Esophagus squamous epithelium (tissue), 4 donors: ENCODE data around the gene SEC61G.

ENCODE experiments used
- POLR2A ChIP-seq, 4 donors: fragments of 450-650 bp; IDR thresholded peaks; one replicate each; pipeline ENCODE4 v1.6.1; 2017; ENCODE audit warnings: antibody characterized with exemption in 4 of 4, mild to moderate bottlenecking in 4 of 4, moderate library complexity in 3 of 4
- TF ChIP-seq, protein P1 (sequence below), 6 experiments: fragments of 450-650 bp in 4 of 6; fragments of 200-600 bp in 2 of 6; sonication (generic) in 2 of 6; IDR thresholded peaks; one replicate each; pipeline ENCODE4 v1.5.1; 2016 to 2019; ENCODE audit warnings: antibody characterized with exemption in 6 of 6, mild to moderate bottlenecking in 4 of 6, moderate library complexity in 4 of 6

DNA sequence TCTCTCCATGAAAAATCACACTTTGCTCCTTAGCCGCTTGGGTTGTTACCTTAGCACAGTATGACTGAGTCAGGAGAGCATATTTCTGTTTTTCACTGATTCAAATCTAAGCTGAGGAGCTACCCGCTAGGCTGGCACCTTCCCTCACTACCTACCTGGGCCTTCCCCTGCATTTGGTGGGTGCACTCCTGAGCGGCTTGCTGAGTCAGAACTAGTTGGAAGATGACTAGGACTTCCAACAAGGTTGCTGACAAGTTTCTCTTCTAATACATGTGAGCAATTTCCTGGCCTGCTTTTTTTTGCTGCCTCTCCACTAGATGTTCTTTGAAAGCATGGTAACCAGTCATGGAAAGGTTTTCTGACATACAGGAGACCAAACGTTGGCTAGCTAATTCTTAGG lies 43.8 kb upstream of the SEC61G start:
- TF ChIP-seq, protein P1, sequence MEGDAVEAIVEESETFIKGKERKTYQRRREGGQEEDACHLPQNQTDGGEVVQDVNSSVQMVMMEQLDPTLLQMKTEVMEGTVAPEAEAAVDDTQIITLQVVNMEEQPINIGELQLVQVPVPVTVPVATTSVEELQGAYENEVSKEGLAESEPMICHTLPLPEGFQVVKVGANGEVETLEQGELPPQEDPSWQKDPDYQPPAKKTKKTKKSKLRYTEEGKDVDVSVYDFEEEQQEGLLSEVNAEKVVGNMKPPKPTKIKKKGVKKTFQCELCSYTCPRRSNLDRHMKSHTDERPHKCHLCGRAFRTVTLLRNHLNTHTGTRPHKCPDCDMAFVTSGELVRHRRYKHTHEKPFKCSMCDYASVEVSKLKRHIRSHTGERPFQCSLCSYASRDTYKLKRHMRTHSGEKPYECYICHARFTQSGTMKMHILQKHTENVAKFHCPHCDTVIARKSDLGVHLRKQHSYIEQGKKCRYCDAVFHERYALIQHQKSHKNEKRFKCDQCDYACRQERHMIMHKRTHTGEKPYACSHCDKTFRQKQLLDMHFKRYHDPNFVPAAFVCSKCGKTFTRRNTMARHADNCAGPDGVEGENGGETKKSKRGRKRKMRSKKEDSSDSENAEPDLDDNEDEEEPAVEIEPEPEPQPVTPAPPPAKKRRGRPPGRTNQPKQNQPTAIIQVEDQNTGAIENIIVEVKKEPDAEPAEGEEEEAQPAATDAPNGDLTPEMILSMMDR (IDR thresholded peaks at IDR 0.05), result no peak
- TF ChIP-seq POLR2A (IDR thresholded peaks at IDR 0.05), result no peak
